Measurements from ENCODE around the gene RAB9B. TPM values are rescaled to one million over a fixed set of nuclear protein-coding genes. Genes with fewer than 3 reads are reported as not detected.

RAB9B gene
- total RNA-seq, 1 experiment from 2014 or later, result 0.31 TPM

GRCh38 chrX:103793545-103793940, 38.5 kb downstream of the RAB9B start:
- H3K36me3 Mint-ChIP-seq (ENCODE audit: insufficient read depth in 1 of 3, low read depth in 3 of 3), result peaks cover 16 to 36% (median 25%) of the 10 kb centered on the region in 3 experiments; a peak in 6 of 7 replicates
- H3K9ac ChIP-seq (ENCODE audit: extremely low read depth, insufficient read length, low read length), result no peak overlapping the region
- H3K56ac ChIP-seq (ENCODE audit: insufficient read length, low read depth, low read length), result no peak overlapping the region
- H3K23me2 ChIP-seq (ENCODE audit: insufficient read length, low read depth, low read length, poor library complexity, severe bottlenecking), result no peaks in the 10 kb centered on the region
- no peak overlapping the region for H3K4ac ChIP-seq (ENCODE audit: low read depth, low read length)
- H3K27ac Mint-ChIP-seq, result peak overlapping the region in 1 of 3 experiments; percentile 32; a peak in 2 of 7 replicates
- H3K4me1 ChIP-seq (ENCODE audit: insufficient read depth, low read length), result no peaks in the 10 kb centered on the region
- no peak overlapping the region for H4K91ac ChIP-seq (ENCODE audit: insufficient read length, low read depth, low read length)
- H3K79me2 ChIP-seq (ENCODE audit: insufficient read depth, low read length), result no peaks in the 10 kb centered on the region
- H3K79me1 ChIP-seq (ENCODE audit: insufficient read depth, low read depth, low read length, poor library complexity, severe bottlenecking), result no peaks in the 10 kb centered on the region
- no peak overlapping the region for H3K18ac ChIP-seq (ENCODE audit: insufficient read length, low read depth, low read length)
- no peak overlapping the region for H3T11ph ChIP-seq (ENCODE audit: low read length)
- TF ChIP-seq CTCF (conservative IDR thresholded peaks at IDR 0.05), result no peak
- H3K27me3 ChIP-seq (ENCODE audit: insufficient read depth, low read length), result no peaks in the 10 kb centered on the region
- no peak overlapping the region for H2AK5ac ChIP-seq (ENCODE audit: insufficient read length, low read length)
- no peak overlapping the region for H3K4me3 Mint-ChIP-seq
- H2BK15ac ChIP-seq (ENCODE audit: low read depth, low read length), result no peak overlapping the region
- H3K4me1 Mint-ChIP-seq, result peaks cover 0 to 4% of the 10 kb centered on the region in 2 experiments; a peak in 2 of 4 replicates
- H2BK120ac ChIP-seq (ENCODE audit: low read depth, low read length, poor library complexity, severe bottlenecking), result no peak overlapping the region
- no peak overlapping the region for H2BK20ac ChIP-seq (ENCODE audit: low read depth, low read length, poor library complexity, severe bottlenecking)
- no peaks in the 10 kb centered on the region for H4K20me1 ChIP-seq (ENCODE audit: control insufficient read depth, insufficient read depth, insufficient read length)
- no peaks in the 10 kb centered on the region for H3K9me3 ChIP-seq (ENCODE audit: control insufficient read depth, low read depth, low read length)
- peaks cover 0 to 18% of the 10 kb centered on the region in 2 experiments; a peak in 2 of 5 replicates for H3K9me3 Mint-ChIP-seq
- no peak overlapping the region for H3K14ac ChIP-seq (ENCODE audit: insufficient read depth, low read length)
- no CpG with 5 or more reads among the region's 2 CpGs for WGBS (ENCODE audit: extremely low coverage, insufficient read length, low lambda C conversion rate)
- no peak overlapping the region for H2BK12ac ChIP-seq (ENCODE audit: insufficient read length, low read depth, low read length)
- H4K8ac ChIP-seq (replicated peaks; ENCODE audit: insufficient read length, low read depth, low read length), result no peak overlapping the region
- no peak overlapping the region for H3K27ac ChIP-seq (ENCODE audit: insufficient read length, low read depth, low read length)
- no peak overlapping the region for H4K5ac ChIP-seq (ENCODE audit: insufficient read length, low read depth, low read length)
- no peaks in the 10 kb centered on the region for H3K27me3 Mint-ChIP-seq (ENCODE audit: low read depth)
- no peak overlapping the region for H2AFZ ChIP-seq (ENCODE audit: low read length)
- no peak overlapping the region for H3K4me2 ChIP-seq (ENCODE audit: insufficient read depth, insufficient read length, low read length)
- H3K23ac ChIP-seq (ENCODE audit: insufficient read length, low read depth, low read length), result no peak overlapping the region
- no peak for DNase-seq
- no peak overlapping the region for H2BK5ac ChIP-seq (ENCODE audit: insufficient read length, low read length)
